ENCODE results near the gene FIBCD1.

DNA sequence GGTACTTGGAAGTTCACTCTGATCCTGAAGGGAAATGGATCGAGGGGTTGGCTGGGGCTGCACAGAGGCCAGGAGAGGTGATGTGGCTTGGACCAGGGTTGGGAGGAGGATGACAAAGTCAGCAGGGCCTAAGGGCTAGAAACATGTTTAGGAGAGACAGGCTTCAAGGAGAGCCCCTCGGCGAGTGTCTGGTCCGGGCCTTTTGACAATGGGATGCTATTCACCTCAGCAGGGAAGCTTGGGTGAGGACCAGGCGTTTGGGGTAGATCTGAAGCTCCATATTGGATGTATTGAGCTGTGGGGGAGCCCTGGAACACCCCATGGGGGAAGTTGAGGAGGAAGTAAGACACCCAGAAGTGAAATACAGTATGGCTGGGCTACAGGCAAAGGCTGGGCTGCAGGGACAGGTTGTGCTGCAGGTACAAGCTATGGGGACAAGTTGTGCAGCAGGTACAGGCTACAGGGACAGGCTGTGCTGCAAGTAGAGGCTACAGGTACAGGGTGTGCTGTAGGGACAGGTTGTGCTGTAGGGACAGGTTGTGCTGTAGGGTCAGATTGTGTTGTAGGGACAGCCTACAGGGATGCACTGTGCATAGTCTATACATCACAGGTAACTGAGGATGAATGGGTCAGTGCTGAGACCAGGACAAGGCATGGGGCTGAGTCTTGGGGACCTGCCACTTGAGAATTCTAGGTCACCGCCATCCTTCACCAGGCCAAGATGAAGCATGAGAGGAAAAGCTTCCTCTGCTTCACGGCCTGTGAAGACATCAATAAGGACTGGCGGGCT is 22.7 kb upstream of the FIBCD1 start:
- TF ChIP-seq, protein P1, sequence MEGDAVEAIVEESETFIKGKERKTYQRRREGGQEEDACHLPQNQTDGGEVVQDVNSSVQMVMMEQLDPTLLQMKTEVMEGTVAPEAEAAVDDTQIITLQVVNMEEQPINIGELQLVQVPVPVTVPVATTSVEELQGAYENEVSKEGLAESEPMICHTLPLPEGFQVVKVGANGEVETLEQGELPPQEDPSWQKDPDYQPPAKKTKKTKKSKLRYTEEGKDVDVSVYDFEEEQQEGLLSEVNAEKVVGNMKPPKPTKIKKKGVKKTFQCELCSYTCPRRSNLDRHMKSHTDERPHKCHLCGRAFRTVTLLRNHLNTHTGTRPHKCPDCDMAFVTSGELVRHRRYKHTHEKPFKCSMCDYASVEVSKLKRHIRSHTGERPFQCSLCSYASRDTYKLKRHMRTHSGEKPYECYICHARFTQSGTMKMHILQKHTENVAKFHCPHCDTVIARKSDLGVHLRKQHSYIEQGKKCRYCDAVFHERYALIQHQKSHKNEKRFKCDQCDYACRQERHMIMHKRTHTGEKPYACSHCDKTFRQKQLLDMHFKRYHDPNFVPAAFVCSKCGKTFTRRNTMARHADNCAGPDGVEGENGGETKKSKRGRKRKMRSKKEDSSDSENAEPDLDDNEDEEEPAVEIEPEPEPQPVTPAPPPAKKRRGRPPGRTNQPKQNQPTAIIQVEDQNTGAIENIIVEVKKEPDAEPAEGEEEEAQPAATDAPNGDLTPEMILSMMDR (IDR thresholded peaks at IDR 0.05), result no peak
- no peak for TF ChIP-seq POLR2AphosphoS5 (IDR thresholded peaks at IDR 0.05)
- TF ChIP-seq EP300 (IDR thresholded peaks at IDR 0.05), result no peak

Measured in suprapubic skin (tissue), 4 donors.